OCI-LY1 (cell line): ENCODE data around the gene NFAT5.
"Not testable (repeated sequence)": the region's sequence is repeated elsewhere in the genome, so short reads cannot be mapped to it uniquely, and the experiment has no call there.

Experiments
- EZH2 ChIP-seq: fragments of 200-600 bp; sonication (generic), shearing (Covaris generic); IDR thresholded peaks from 2 replicates; pipeline ENCODE4 v1.8.0; 2017; ENCODE audit warnings: borderline replicate concordance, mixed run types, mild to moderate bottlenecking, antibody characterized with exemption, low read length, moderate library complexity, mixed read lengths
- TF ChIP-seq, protein P1 (sequence below): fragments of 200-600 bp; sonication (generic), shearing (Covaris generic); IDR thresholded peaks from 2 replicates; pipeline ENCODE4 v1.5.1; 2017; ENCODE audit warnings: mild to moderate bottlenecking, antibody characterized with exemption, low read length, moderate library complexity, mixed read lengths

DNA sequence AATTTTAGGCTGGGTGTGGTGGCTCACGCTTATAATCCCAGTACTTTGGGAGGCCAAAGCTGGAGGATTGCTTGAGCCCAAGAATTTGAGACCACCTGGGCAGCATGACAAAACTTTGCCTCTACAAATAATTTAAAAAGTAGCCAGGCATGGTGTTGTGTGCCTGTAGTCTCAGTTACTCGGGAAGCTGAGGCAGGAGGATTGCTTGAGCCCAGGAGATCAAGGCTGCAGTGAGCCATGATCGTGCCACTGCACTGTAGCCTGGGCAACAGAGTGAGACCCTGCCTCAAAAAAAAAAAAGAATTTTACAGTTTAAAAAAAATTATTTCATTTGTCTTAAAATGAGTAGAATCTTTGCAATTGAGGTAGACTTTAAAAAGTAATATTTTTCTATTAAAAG lies 78.2 kb downstream of the NFAT5 start:
- TF ChIP-seq, protein P1, sequence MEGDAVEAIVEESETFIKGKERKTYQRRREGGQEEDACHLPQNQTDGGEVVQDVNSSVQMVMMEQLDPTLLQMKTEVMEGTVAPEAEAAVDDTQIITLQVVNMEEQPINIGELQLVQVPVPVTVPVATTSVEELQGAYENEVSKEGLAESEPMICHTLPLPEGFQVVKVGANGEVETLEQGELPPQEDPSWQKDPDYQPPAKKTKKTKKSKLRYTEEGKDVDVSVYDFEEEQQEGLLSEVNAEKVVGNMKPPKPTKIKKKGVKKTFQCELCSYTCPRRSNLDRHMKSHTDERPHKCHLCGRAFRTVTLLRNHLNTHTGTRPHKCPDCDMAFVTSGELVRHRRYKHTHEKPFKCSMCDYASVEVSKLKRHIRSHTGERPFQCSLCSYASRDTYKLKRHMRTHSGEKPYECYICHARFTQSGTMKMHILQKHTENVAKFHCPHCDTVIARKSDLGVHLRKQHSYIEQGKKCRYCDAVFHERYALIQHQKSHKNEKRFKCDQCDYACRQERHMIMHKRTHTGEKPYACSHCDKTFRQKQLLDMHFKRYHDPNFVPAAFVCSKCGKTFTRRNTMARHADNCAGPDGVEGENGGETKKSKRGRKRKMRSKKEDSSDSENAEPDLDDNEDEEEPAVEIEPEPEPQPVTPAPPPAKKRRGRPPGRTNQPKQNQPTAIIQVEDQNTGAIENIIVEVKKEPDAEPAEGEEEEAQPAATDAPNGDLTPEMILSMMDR = not testable (repeated sequence)
- TF ChIP-seq EZH2 = not testable (repeated sequence)
